Measurements from ENCODE around the gene ECHDC1.
"Not testable (repeated sequence)": the region's sequence is repeated elsewhere in the genome, so short reads cannot be mapped to it uniquely, and the experiment has no call there.

ECHDC1 gene

DNA sequence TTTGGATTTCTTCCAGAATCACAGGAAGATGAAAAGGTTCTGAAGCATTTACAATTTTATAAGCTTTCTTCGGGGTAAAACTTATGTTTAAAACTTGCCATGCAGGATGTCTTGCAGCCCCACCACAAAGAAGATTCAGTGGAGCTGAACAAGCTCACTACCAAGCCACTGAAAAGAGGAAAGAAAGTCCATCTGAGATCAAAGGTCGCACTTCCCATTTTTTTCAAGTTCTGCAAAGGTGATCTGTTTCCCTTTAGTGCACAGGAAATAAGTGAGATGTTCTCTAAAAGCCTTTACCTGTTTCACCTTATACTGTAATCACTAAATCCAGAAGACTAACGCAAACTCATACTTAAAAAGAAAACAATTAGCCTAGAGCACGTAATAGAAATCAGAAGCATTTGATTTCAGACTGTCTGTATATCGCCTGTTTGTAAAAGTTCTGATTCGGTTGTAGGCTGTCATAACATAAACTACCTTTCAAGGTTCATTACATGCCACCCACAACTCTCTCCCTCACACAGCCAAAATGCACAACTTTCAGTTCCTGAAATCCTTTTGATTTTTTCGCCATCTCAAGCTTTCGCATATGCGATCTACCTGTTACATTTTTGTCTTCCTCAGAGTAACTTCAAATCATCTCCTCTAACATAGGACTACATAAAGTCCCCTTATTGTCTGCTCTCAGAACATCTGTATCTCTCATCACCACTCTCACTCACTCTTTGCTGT is 1.8 kb downstream of the ECHDC1 start:
- DNase-seq, result no peak

DNA sequence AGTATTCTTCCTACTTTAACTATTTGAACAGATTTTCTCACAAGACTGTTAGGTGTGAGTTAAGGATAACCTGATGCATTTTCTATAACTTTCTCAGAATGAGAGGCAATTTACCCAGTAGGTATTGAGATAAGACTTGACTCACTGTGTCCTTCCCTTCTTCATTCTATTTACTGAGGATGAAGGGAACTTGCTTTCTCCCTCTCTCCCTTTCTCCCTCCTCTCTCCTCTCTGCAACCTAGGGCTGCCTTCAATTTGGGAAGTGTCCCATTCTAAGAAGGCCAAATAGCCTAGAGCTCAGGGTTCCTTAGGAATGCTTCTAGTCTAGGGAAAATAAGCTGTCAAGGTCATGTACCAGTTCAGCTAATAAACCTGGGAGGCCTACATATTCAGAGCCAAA is 3.2 kb downstream of the ECHDC1 start:
- DNase-seq, result no peak

DNA sequence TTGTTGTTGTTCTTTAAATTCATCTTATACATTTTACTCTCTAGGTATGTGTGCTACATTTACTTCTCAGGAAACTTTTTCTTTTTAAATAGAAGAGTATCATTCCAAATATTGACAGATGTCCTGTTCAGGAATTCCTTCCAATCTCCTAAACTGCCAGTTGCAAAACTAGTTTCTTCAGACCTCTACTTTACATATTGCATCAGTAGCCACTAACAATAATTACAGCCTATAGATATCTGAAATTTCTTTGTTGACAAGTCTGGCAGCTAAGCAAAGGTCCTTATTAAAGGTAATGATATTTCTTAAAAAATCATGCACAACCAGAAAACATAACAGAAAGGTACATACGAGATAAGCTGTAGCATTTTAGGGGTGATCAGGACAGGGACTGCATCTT is 4.5 kb downstream of the ECHDC1 start:
- no peak for DNase-seq

DNA sequence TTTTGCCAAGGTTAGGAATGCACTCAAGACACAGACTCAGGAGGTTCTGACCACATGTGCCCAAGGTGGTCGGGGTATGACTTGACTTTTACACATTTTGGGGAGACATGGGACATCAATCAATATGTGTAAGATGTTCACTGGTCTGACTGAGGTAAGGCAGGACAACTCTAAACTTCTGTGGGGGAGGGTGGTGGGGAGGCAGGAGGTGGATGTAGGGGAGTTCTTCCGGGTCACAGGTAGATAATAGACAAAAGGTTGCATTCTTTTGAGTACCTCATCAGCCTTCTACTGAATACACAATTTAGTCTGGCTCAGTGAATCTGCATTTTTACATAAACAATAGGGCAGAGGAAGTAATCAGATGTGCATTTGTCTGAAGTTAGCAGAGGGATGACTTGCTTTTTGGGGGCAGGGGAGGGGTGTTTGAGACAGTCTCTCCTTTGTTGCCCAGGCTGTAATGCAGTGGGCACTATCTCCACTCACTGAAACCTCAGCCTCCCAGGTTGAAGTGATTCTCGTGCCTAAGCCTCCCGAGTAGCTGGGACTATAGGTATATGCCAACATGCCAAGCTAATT is 10.9 kb downstream of the ECHDC1 start:
- no peak for DNase-seq

DNA sequence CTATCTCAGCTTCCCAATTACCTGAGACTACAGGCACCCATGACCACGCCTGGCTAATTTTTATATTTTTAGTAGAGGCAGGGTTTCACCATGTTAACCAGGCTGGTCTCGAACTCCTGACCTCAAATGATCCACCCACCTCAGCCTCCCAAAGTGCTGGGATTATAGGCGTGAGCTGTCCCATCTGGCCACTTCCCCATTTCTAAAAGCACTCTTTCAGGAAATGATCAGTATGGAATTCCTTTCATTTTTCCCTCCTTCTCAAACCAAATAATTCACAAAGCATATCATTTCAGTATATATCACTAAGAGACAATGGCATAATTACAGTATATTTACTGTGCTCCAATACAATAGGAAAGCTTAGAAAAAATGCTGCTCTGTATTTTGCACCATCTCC is 12.2 kb downstream of the ECHDC1 start:
- DNase-seq, result not testable (repeated sequence)

DNA sequence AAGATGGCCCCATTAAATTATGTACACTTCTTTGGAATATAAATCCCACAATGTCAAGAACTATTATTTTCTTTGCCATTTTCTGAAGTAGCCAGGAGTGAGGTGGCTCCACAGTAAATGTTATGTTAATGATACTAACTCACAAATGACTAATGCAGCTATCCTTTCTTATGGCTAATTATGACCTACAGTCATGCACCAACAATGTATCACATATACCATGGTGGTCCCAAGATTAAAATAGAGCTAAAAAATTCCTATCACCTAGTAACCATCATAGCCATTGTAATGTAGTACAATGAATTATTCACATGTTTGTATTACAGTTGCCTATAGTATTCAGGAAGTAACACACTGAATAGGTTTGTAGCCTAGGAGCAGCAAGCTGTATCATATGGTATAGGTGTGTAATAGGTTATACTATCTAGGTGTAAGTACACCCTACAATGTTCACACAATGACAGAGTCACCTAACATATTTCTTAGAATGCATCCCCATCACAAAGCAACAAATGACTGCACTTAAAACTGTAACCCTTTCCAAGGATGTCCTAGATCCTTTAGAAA is 15.3 kb downstream of the ECHDC1 start:
- DNase-seq, result no peak

DNA sequence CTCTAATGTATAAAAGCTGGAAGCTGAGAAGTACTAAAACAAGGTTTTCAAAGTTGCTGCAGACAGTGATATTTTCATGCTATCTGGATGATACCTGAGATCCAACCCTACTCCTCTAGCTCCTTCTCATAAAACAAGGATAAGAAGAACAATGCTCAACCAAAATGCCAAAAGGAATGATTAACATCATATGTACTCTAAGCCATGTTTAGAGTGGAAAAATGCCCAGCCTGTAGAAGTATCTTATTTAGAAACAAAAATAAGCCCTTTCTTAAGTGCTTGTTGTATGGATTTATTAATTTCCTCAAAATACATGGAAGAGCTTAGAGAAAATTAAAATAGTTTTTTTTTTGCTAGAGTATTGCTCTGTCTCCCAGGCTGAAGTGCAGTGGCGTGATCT is 23.7 kb downstream of the ECHDC1 start:
- no peak for DNase-seq

DNA sequence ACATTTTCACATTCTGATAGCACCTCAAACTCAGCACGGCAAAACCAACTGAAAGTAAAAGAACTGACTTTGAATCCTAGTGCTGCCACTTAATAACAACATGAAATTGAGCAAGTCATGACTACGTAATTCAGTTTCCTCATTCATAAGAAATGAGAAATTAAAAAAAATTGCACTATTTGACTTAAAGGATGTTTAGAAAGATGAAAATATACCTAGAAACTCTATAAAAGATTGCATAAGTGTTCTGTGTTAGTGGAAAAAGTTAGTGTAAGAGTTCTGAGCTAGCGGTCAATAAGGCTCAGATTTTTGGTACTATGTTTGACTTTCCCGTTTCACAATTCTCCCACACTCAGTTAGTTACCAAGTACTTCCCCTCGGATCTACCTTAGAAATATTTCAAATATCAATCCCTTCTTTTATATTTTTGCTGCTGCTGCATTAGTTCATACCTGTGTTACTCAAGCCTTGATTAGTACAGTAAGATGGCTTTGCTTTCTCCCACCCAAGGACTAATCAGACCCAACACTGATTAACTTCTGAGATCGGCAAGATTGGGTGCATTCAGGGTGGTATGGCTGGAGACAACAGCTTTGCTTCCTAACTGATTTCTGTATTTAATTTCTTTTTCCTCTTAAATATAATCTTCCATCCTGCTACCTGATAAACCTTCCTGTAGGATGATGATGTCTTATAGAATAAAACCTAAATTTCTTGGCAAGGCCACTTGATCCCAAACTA is 25.9 kb downstream of the ECHDC1 start:
- no peak for DNase-seq

DNA sequence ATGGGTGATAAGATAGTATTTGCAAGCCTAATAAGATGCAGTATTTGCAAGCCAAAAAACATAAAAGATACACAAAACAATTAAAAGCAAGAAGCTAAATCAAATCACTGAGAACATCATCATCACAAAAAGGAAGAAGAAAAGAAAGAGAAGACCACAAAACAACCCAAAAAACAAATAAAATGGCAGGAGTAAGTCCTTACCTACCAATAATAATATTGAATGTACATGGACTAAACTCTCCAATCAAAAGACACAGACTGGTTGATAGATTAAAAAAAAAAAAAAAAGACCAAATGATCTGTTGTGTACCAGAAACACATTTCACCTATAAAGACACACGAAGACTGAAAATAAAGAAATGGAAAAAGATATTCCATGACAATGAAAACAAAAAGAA is 37.7 kb downstream of the ECHDC1 start:
- DNase-seq, result no peak

DNA sequence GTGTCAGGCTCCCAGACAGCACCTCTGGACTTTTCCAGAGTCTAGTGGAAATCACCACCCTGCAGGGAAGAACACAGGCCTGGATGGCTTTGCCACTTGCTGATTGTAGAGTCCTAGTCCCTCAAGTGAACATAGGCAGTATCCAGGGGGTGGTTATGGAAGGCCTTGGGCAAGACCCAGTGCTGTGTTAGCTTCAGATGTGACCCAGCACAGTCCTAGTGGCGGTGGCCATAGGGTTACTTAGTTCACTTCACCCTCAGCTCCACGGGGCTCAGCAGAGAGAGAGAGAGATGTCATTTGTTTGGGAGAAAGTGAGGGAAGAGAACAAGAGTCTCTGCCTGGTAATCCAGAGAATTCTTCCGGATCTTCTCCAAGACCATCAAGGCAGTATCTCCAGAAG is 39.5 kb downstream of the ECHDC1 start:
- no peak for DNase-seq

DNA sequence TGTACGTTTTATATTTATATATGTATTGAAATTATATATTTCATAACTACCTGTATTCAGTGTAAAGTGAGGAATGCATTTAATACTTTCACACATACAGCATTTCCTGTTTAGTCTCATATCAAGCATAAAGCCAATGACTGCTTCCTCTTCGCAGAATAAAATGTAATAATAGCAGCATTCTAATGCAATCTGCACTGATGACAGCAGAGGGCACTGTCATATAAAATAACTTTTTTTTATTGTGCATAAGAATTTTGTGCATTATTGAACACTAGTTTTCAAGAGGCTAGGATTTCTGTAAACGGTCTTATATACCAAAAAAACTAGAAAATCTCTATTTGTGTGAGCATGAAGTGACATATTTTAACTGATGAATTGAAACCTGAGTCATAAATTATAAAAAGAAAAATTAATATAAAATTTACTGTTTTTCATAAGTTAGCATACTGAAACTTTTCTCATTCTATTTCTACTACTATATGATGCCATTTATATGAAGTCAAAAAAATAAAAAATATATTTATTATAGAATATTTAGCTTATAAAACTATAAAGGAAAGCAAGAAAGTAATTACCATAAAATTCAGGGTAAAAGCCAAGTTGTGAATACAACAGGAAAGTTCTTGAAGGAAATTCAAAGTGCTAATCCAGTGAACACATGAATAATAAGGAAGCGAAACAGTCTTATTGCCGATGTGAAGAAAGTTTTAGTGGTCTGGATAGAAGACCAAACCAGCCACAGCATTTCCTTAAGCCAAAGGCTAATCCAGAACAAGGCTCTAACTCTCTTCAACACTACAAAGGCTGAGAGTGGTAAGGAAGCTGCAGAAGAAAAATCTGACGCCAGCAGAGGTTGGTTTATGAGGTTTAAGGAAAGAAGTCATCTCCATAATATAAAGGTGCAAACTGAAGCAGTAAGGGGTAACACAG is 40.4 kb downstream of the ECHDC1 start:
- DNase-seq, result no peak

DNA sequence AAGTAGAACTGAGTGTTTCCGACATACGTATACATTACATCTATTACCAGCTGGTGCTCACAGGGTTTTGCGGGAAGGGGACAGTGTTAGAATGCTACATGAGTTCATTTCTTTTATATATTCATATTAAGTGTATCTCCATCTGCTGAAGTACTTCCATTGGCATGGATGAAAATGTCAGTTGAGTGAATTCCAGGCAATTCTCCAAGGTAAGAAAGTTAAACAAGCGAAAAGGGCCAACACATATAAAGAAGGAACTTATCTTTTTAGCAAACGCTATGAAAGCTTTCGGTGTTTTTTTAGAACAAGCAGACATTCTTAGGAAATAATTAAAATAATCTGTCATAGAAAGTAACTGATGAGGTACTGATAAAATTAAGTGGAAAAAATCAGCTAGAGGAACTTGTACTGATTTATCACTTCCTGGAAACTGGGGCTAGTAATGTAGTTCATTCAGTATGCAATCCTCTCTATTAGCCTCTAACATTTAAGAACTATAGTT is 42.2 kb downstream of the ECHDC1 start:
- no peak for DNase-seq

DNA sequence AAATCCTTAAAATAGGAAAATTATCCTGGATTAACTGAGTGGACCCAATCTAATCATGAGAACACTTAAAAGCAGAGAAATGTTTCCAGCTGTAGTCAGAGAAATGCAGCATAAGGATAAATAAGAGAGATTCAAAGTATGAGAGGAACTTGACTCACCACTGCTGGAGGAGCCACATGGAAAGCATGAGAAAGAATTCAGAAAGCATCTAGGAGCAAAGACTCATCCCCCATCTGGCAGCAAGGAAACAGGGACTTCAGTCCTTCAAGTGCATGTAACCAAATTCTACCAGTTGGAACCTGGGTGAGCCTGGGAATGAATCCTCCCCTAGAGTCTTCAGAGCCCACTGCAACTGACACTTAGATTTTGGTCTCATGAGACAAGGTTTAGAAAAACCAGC is 43.0 kb downstream of the ECHDC1 start:
- DNase-seq, result no peak

DNA sequence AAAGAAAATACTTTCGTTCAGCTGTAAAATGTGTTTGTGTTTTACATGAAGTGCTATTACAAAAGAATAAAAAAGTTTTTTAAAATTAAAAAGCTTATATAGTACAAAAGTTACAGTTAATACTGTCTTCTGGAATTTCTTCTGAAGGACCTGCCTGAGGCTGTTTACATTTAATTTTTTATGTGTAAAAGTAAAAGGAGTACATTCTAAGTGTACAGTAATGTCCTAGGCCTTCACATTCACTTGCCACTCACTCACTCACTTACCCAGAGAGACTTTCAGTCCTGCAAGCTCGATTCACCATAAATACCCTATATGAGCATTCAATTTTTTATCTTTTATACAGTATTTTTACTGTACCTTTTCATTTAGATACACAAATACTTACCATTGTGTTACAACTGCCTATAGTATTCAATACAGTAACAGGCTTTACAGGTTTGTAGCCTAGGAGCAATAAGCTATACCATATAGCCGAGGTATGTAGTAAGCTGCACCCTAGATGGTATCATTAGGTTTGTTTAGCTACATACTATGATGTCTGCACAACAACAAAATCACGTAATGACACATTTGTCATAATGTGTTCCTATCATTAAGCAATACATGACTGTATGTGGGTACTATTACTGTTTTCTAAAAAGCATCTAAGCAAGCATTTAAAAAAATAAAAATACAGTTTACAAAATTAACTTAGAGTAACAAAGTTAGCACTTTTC is 43.7 kb downstream of the ECHDC1 start:
- no peak for DNase-seq

DNA sequence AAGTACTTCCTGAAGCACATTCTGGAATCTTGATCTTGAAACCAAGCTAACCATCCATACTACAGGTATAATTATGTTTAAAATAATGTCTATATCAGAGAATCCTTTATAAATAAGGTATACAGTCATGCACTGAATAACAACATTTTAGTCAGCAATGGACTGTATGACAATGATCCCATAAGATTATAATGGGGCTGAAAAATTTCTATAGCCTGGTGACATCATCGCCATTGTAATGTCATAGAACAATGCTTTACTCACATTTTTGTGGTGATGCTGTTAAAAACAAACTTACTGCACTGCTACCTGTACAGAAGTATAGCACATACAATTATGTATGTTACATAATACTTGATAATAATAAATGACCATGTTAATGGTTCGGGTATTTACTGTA is 44.9 kb downstream of the ECHDC1 start:
- no peak for DNase-seq

DNA sequence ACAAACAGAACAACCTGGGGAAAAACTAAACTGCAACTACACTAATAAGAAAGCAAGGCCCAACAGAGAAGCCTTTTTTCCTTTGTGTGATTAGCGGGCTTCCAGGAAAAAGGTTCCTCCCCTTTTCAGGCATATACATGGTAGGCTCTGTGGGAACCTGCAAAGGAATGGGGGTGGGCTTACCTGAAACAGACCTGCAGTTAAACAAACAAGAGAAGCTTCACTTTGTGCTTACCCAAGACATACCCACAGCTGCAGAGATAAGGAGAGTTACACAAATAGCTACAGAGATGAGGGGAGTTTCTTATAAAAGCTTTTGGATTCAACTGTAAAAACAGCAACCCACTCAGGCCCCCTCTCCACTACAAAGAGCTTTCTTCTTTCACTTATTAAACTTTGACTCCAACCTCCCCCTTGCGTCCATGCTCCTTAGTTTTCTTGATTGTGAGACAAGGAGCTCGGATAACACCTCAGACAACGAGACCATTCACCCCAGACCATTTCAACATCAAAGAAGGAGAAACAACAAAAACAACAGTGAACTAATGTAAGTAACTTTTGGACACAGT is 45.8 kb downstream of the ECHDC1 start:
- DNase-seq, result no peak

DNA sequence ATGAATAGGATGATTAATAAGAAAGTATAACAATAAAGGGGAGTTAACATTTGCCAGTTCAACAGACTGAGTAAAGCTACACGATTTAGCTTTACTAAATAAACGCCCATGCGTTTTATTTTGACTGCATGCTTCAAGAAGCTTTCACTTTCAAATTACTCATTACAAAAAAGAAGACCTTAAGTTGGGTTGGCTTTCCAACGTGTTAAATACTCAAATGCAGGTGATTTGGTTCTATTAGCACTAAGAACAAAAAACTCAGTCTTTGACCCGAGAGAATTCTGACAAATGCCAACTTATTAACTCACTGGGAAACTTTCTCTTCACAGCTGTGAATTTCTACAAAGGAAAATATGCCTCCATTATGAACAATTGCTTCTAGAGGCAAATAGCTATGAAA is 51.9 kb downstream of the ECHDC1 start:
- no peak for DNase-seq

DNA sequence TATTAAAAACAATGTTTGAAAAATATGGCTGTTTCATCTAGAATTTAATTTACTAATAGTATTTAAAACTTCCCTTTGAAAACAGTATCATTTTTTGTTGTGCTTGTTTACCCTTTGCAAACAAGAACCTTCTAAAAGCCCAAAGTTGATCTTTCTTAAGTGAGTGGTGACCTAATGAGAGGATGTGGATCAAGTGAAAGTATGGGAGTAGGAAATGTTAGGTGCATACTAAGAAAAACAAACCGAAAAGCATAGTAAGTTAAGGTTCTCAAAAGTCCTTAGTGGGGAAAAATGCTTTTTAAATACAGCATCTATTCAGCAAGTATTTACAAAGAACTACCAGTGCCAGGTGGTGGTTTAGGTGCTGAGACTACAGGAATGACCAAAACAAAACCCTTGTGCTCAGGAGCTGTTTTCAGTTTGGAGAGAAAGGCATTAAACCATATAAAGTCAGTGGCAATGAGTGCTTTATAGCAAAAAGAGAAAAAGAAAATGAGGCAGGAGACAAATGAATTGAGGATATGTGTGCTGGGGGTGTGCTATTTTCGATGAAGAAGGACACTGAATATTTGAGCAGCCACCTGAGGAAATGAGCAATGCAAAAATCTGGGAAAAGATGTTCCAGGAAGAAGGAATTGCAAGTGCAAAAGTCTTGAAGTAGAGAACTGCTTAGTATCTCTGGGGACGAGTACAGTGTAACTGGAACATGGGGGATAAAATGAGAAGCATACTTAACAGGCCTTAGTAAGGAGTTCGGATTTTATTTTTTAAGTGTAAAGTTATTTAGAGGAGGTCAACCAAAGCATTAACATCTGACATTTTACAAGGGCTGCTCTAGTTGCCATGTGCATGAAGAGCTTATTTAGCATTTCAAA is 52.8 kb downstream of the ECHDC1 start:
- DNase-seq, result no peak

DNA sequence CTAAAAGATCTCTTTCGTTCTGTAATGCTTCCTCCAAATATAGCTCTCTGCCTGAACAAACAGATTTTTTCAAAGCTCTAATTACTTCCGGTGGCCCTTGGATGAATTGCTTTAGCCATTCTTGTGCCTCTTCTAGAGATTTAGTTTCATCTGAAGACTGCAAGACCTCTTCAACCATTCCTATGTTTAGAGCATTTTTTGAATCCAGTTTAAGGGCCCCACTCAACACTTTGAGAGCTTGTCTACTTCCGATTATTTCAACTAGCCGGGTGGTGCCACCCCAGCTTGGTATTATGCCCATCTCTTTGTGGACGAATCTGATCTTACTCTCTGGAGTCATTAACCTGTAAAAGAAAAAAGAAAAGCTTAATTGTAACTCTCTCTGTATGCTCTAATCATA is 53.5 kb downstream of the ECHDC1 start:
- DNase-seq, result no peak

DNA sequence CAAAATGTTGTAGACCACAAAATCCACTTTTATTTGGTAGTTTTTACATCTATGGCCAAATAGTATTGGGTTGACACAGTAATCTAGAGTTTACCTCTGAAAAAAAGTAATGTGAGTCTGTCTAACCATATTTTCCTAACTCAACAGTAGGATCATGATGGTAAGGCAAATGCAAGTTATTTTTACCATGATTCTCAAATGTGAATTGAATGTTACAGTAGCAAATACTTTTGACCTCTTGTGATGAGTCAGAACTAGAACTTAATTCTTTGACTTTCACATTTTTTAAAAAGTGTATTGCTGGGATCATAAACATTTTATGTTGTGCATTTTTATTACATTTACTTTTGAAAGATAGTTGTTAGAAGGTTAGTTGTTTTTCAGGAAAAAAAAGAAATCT is 54.7 kb downstream of the ECHDC1 start:
- no peak for DNase-seq

DNA sequence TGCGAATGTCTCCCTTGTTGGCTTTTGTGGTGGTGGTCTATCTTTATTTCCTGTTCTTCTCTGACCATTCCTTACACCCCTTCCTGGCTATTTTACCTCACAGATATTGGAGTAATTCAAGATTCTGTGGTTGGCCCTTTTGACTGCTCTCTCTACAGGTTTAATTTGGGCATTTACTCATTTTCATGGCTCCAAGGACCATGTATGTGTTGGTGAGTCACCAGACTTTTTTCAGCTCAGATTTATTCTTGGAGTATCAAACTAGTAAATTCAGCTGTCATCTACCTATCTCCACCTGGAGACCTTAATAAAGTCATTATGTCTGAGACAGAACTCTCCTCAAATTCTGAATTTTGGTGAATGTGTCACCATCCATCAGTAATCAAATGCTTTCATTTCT is 61.2 kb downstream of the ECHDC1 start:
- DNase-seq, result no peak
